Osteoblast (primary cell): ENCODE data around the gene RBL2. TPM values are rescaled to one million over a fixed set of nuclear protein-coding genes. Genes with fewer than 3 reads are reported as not detected.

Experiments
- DNase-seq: peaks from one replicate; pipeline ENCODE4 v3.0.0; 2011; ENCODE audit warnings: low spot score, mixed read lengths; ENCODE audit not compliant: insufficient read length; ENCODE audit errors: missing footprints
- H2AFZ ChIP-seq: 2 replicates; pipeline ENCODE4 v1.6.0; 2011; ENCODE audit warnings: mild to moderate bottlenecking, low read length
- H3K27ac ChIP-seq: 2 replicates; pipeline ENCODE4 v1.5.1; 2011; ENCODE audit warnings: mild to moderate bottlenecking, low read depth, low read length, moderate library complexity
- H3K27me3 ChIP-seq: 2 replicates; pipeline ENCODE4 v1.6.0; 2012; ENCODE audit warnings: mild to moderate bottlenecking, control low read depth, inconsistent platforms, low read length, moderate library complexity; ENCODE audit not compliant: insufficient read depth
- H3K36me3 ChIP-seq: 2 replicates; pipeline ENCODE4 v1.5.1; 2011; ENCODE audit warnings: mild to moderate bottlenecking, low read length, control low read depth, moderate library complexity; ENCODE audit not compliant: insufficient read depth
- H3K4me1 ChIP-seq: 2 replicates; pipeline ENCODE4 v1.5.1; 2011; ENCODE audit warnings: mild to moderate bottlenecking, low read length, control low read depth, moderate library complexity; ENCODE audit not compliant: insufficient read depth
- H3K4me2 ChIP-seq: 2 replicates; pipeline ENCODE4 v1.6.0; 2011; ENCODE audit warnings: mild to moderate bottlenecking, low read length; ENCODE audit not compliant: insufficient read depth
- H3K4me3 ChIP-seq: fragments of 200-600 bp; sonication (generic); 3 replicates; pipeline ENCODE4 v1.5.1; 2012; ENCODE audit warnings: mild to moderate bottlenecking, low read length, inconsistent platforms; ENCODE audit not compliant: insufficient read depth
- H3K79me2 ChIP-seq: 2 replicates; pipeline ENCODE4 v1.6.0; 2012; ENCODE audit warnings: mild to moderate bottlenecking, low read length, control low read depth, inconsistent platforms; ENCODE audit not compliant: insufficient read depth
- H3K9me3 ChIP-seq: 2 replicates; pipeline ENCODE4 v1.5.1; 2011; ENCODE audit warnings: low read depth, low read length, control low read depth
- H4K20me1 ChIP-seq: 2 replicates; pipeline ENCODE4 v1.6.0; 2012; ENCODE audit warnings: mild to moderate bottlenecking, low read length, control low read depth; ENCODE audit not compliant: insufficient read depth
- total RNA-seq: library from RNA; depleted of rRNA; stranded (reverse); fragments of >200 nt; gene quantifications from 2 replicates; pipeline ENCODE4 v1.2.3, GENCODE V29; 2012
- TF ChIP-seq, protein P1 (sequence below): IDR thresholded peaks from 2 replicates; pipeline ENCODE4 v1.5.1; 2011; ENCODE audit warnings: mild to moderate bottlenecking, low read depth, low read length, moderate library complexity; ENCODE audit errors: extremely low read depth

RBL2 gene
- total RNA-seq, 1 donor = 56.1 TPM

DNA sequence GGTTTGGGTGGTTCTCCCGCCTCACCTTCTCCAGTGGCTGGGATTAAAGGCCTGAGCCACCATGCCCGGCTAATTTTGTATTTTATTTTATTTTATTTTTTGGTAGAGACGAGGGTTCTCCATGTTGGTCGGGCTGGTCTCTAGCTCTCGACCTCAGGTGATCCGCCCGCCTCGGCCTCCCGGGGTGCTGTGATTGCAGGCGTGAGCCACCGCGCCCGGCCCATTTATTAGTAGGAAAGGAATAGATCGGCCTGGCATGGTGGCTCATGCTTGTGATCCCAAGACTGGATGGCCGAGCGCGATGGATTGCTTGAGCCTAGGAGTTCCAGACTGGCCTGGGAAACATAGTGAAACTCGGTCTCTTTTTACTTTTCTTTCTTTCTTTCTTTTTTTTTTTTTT, 20.4 kb upstream of the RBL2 start:
- no peak overlapping the region for H3K27ac ChIP-seq
- DNase-seq = no peak
- TF ChIP-seq, protein P1, sequence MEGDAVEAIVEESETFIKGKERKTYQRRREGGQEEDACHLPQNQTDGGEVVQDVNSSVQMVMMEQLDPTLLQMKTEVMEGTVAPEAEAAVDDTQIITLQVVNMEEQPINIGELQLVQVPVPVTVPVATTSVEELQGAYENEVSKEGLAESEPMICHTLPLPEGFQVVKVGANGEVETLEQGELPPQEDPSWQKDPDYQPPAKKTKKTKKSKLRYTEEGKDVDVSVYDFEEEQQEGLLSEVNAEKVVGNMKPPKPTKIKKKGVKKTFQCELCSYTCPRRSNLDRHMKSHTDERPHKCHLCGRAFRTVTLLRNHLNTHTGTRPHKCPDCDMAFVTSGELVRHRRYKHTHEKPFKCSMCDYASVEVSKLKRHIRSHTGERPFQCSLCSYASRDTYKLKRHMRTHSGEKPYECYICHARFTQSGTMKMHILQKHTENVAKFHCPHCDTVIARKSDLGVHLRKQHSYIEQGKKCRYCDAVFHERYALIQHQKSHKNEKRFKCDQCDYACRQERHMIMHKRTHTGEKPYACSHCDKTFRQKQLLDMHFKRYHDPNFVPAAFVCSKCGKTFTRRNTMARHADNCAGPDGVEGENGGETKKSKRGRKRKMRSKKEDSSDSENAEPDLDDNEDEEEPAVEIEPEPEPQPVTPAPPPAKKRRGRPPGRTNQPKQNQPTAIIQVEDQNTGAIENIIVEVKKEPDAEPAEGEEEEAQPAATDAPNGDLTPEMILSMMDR = no peak
- no peaks in the 10 kb centered on the region for H3K27me3 ChIP-seq
- peaks cover 6% of the 10 kb centered on the region for H3K4me1 ChIP-seq
- H3K36me3 ChIP-seq = no peaks in the 10 kb centered on the region
- no peaks in the 10 kb centered on the region for H3K9me3 ChIP-seq
- H3K4me3 ChIP-seq = no peak overlapping the region
- no peaks in the 10 kb centered on the region for H3K79me2 ChIP-seq
- H3K4me2 ChIP-seq = no peak overlapping the region
- no peak overlapping the region for H2AFZ ChIP-seq
- H4K20me1 ChIP-seq = no peaks in the 10 kb centered on the region

DNA sequence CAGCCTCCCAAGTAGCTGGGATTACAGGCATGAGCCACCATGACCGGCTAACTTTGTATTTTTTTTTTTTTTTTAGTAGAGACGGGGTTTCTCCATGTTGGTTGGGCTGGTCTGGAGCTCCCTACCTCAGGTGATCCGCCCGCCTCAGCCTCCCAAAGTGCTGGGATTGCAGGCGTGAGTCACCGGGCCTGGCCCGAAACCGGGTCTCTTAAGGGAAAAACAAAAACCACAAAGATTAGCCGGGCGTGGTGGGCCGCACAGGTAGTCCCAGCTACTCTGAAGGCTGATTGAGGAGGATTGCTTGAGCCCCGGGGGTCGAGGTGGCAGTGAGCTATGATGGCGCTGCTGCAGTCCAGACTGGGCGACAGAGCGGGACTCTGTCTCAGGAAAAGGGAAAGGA, 19.9 kb upstream of the RBL2 start:
- H2AFZ ChIP-seq = no peak overlapping the region
- no peaks in the 10 kb centered on the region for H3K27me3 ChIP-seq
- H3K4me2 ChIP-seq = no peak overlapping the region
- no peak overlapping the region for H3K4me3 ChIP-seq
- no peaks in the 10 kb centered on the region for H3K36me3 ChIP-seq
- H3K9me3 ChIP-seq = no peaks in the 10 kb centered on the region
- DNase-seq = no peak
- H3K4me1 ChIP-seq = peaks cover 6% of the 10 kb centered on the region
- TF ChIP-seq, protein P1 = no peak
- H3K79me2 ChIP-seq = no peaks in the 10 kb centered on the region
- no peaks in the 10 kb centered on the region for H4K20me1 ChIP-seq
- no peak overlapping the region for H3K27ac ChIP-seq

DNA sequence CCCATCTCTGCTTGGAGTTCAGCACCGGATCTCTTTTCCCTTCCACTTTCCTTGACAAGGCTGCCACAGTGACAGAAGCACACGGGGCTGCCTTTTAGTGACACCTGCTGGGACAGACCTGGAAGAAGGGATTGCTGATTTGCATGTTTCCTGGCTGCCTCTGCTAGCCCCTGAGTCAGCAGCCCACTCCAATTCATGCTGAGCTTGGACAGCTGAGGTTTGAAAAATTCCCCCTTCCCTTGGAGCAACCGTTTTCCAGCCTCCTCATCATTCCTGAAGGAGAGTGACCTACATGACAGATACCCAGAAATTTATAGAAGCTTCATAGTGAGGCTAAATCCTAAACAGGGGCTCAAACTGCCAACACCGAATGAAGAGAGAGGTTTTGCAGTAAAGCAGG, 18.8 kb upstream of the RBL2 start:
- TF ChIP-seq, protein P1 = no peak
- H3K27me3 ChIP-seq = no peaks in the 10 kb centered on the region
- no peaks in the 10 kb centered on the region for H4K20me1 ChIP-seq
- no peaks in the 10 kb centered on the region for H3K79me2 ChIP-seq
- H3K4me3 ChIP-seq = no peak overlapping the region
- H3K4me2 ChIP-seq = no peak overlapping the region
- no peak for DNase-seq
- no peak overlapping the region for H3K27ac ChIP-seq
- H3K9me3 ChIP-seq = no peaks in the 10 kb centered on the region
- no peak overlapping the region for H2AFZ ChIP-seq
- no peaks in the 10 kb centered on the region for H3K36me3 ChIP-seq
- H3K4me1 ChIP-seq = peaks cover 6% of the 10 kb centered on the region

DNA sequence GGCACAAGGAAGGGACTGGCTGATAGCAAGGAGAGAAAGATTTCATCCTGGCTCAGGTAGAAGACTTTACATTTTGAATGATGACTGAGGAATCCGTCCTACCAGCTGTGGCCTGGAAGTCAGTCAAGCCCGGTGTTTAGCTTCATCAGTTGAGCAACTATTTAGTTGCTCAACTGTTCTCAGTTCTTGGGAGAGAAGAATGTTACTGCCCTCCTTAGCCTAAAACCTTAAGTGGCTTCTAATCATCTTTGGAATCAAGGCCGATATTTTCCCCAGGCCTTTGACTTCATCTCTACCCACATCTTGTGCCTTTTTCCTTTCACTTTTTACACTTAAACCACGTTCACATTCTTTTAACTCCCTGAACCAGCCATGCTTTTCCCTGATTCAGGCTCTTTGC, 17.3 kb upstream of the RBL2 start:
- no peak overlapping the region for H2AFZ ChIP-seq
- H3K79me2 ChIP-seq = no peaks in the 10 kb centered on the region
- H3K27ac ChIP-seq = no peak overlapping the region
- DNase-seq = peak; percentile 85
- no peaks in the 10 kb centered on the region for H3K27me3 ChIP-seq
- TF ChIP-seq, protein P1 = no peak
- no peak overlapping the region for H3K4me3 ChIP-seq
- no peaks in the 10 kb centered on the region for H3K36me3 ChIP-seq
- H3K4me2 ChIP-seq = peak overlapping the region; percentile 39
- no peaks in the 10 kb centered on the region for H3K9me3 ChIP-seq
- H4K20me1 ChIP-seq = no peaks in the 10 kb centered on the region
- H3K4me1 ChIP-seq = peaks cover 6% of the 10 kb centered on the region
